NCI-H1105 treated with DMSO at 0.1 percent for 48 hours (cell line): ENCODE results near the gene E4F1.

Experiments used
- DNase-seq: peaks from one replicate; lab custom pipeline; 2025; lab: John Stamatoyannopoulos, UW

Gene E4F1

GRCh38 chr16:2275476-2276367 lies 52.3 kb downstream of the E4F1 start:
- DNase-seq, result no peak

- DNase-seq, result no peak
Measured at GRCh38 chr16:2276368-2277195, 53.2 kb downstream of the E4F1 start.

GRCh38 chr16:2277466-2278271 lies 54.3 kb downstream of the E4F1 start:
- DNase-seq, result no peak

- DNase-seq, result no peak
Measured at GRCh38 chr16:2278272-2278608, 54.8 kb downstream of the E4F1 start.

GRCh38 chr16:2278956-2279800 lies 55.8 kb downstream of the E4F1 start:
- DNase-seq, result no peak

GRCh38 chr16:2280461-2280860 lies 57.1 kb downstream of the E4F1 start:
- DNase-seq, result no peak

GRCh38 chr16:2280981-2281542 lies 57.7 kb downstream of the E4F1 start:
- DNase-seq, result no peak

GRCh38 chr16:2282262-2282661 lies 58.9 kb downstream of the E4F1 start:
- DNase-seq, result no peak

- DNase-seq, result no peak
Measured at GRCh38 chr16:2282866-2283555, 59.6 kb downstream of the E4F1 start.

- no peak for DNase-seq
Measured at GRCh38 chr16:2284001-2284770, 60.8 kb downstream of the E4F1 start.

- no peak for DNase-seq
Measured at GRCh38 chr16:2284797-2285576, 61.6 kb downstream of the E4F1 start.
